Osteoblast (primary cell): ENCODE measurements around the gene PLPP4. TPM values are rescaled to one million over a fixed set of nuclear protein-coding genes. Genes with fewer than 3 reads are reported as not detected.
A peak's percentile ranks its signal among the peaks of the same experiment; 100 is the strongest.
"Not testable (repeated sequence)": the region's sequence is repeated elsewhere in the genome, so short reads cannot be mapped to it uniquely, and the experiment has no call there.

Source experiments
- DNase-seq: peaks from one replicate; pipeline ENCODE4 v3.0.0; 2011; ENCODE audit warnings: low spot score, mixed read lengths; ENCODE audit not compliant: insufficient read length; ENCODE audit errors: missing footprints
- H2AFZ ChIP-seq: 2 replicates; pipeline ENCODE4 v1.6.0; 2011; ENCODE audit warnings: mild to moderate bottlenecking, low read length
- H3K27ac ChIP-seq: 2 replicates; pipeline ENCODE4 v1.5.1; 2011; ENCODE audit warnings: mild to moderate bottlenecking, low read depth, low read length, moderate library complexity
- H3K27me3 ChIP-seq: 2 replicates; pipeline ENCODE4 v1.6.0; 2012; ENCODE audit warnings: mild to moderate bottlenecking, control low read depth, inconsistent platforms, low read length, moderate library complexity; ENCODE audit not compliant: insufficient read depth
- H3K36me3 ChIP-seq: 2 replicates; pipeline ENCODE4 v1.5.1; 2011; ENCODE audit warnings: mild to moderate bottlenecking, low read length, control low read depth, moderate library complexity; ENCODE audit not compliant: insufficient read depth
- H3K4me1 ChIP-seq: 2 replicates; pipeline ENCODE4 v1.5.1; 2011; ENCODE audit warnings: mild to moderate bottlenecking, low read length, control low read depth, moderate library complexity; ENCODE audit not compliant: insufficient read depth
- H3K4me2 ChIP-seq: 2 replicates; pipeline ENCODE4 v1.6.0; 2011; ENCODE audit warnings: mild to moderate bottlenecking, low read length; ENCODE audit not compliant: insufficient read depth
- H3K4me3 ChIP-seq: fragments of 200-600 bp; sonication (generic); 3 replicates; pipeline ENCODE4 v1.5.1; 2012; ENCODE audit warnings: mild to moderate bottlenecking, low read length, inconsistent platforms; ENCODE audit not compliant: insufficient read depth
- H3K79me2 ChIP-seq: 2 replicates; pipeline ENCODE4 v1.6.0; 2012; ENCODE audit warnings: mild to moderate bottlenecking, low read length, control low read depth, inconsistent platforms; ENCODE audit not compliant: insufficient read depth
- H3K9me3 ChIP-seq: 2 replicates; pipeline ENCODE4 v1.5.1; 2011; ENCODE audit warnings: low read depth, low read length, control low read depth
- H4K20me1 ChIP-seq: 2 replicates; pipeline ENCODE4 v1.6.0; 2012; ENCODE audit warnings: mild to moderate bottlenecking, low read length, control low read depth; ENCODE audit not compliant: insufficient read depth
- total RNA-seq: library from RNA; depleted of rRNA; stranded (reverse); fragments of >200 nt; gene quantifications from 2 replicates; pipeline ENCODE4 v1.2.3, GENCODE V29; 2012
- TF ChIP-seq, protein P1 (sequence below): IDR thresholded peaks from 2 replicates; pipeline ENCODE4 v1.5.1; 2011; ENCODE audit warnings: mild to moderate bottlenecking, low read depth, low read length, moderate library complexity; ENCODE audit errors: extremely low read depth

PLPP4 gene
- total RNA-seq, 1 donor: 8.0 TPM

DNA sequence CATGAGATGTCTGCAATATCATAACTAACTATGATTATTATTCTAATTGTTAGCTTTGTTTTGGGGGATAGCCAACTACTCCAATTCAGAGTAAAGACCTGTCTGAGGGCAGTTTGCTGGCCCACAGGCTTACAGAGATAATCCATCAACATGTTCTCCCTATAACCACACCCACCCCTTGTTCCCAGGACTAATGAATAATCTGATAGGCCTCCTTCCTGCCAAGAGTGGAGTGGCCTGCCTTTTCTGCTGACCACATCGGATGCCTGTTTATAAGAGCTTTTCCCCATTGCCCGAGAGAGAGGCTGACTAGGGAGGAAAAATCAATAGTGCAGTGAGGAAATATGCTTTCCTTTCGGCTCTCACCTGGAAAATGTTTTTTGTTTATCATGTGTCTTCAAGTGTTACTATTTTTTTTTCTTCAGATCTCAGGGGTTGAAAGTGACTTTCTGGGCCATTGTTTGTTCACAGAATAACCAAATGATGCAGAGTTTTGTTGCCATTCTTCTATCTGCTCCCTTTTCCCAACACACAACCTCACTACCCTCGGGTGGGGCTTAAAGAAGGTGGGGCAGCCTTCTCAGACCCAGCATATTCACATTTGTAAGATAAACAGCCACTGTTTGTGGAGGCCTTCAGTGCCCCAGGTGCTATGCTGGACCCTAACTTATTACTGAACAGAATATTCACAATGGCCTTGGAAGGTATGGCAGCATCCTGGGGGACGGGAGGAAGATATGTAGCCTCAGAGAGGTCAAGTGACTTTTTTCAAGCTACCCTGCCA is 38.4 kb downstream of the PLPP4 start:
- no peaks in the 10 kb centered on the region for H4K20me1 ChIP-seq
- H3K79me2 ChIP-seq: no peaks in the 10 kb centered on the region
- H3K4me2 ChIP-seq: no peak overlapping the region
- TF ChIP-seq, protein P1, sequence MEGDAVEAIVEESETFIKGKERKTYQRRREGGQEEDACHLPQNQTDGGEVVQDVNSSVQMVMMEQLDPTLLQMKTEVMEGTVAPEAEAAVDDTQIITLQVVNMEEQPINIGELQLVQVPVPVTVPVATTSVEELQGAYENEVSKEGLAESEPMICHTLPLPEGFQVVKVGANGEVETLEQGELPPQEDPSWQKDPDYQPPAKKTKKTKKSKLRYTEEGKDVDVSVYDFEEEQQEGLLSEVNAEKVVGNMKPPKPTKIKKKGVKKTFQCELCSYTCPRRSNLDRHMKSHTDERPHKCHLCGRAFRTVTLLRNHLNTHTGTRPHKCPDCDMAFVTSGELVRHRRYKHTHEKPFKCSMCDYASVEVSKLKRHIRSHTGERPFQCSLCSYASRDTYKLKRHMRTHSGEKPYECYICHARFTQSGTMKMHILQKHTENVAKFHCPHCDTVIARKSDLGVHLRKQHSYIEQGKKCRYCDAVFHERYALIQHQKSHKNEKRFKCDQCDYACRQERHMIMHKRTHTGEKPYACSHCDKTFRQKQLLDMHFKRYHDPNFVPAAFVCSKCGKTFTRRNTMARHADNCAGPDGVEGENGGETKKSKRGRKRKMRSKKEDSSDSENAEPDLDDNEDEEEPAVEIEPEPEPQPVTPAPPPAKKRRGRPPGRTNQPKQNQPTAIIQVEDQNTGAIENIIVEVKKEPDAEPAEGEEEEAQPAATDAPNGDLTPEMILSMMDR: no peak
- H3K36me3 ChIP-seq: no peaks in the 10 kb centered on the region
- H3K27ac ChIP-seq: no peak overlapping the region
- no peak overlapping the region for H3K4me3 ChIP-seq
- no peaks in the 10 kb centered on the region for H3K4me1 ChIP-seq
- H3K27me3 ChIP-seq: no peaks in the 10 kb centered on the region
- DNase-seq: no peak
- H3K9me3 ChIP-seq: no peaks in the 10 kb centered on the region
- no peak overlapping the region for H2AFZ ChIP-seq

DNA sequence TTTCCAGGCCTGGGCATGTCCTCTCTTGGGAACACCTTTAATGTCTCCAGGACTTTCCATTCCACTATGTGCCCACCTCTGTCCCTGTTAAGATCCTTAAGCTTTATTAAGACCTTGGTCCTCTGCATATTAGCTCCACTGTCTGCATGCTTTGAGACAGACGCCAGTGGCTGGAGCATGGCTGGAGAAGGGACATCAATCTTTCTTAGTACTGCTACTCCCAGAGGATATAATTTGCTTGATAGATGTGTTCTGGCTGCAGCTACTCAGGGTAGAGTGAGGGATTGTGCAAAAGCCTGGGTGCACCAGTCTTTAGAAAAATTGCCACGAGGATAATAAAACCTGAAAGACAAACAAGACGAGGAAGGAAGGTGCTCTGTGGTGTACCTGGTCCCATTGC is 42.9 kb downstream of the PLPP4 start:
- DNase-seq: no peak
- no peaks in the 10 kb centered on the region for H4K20me1 ChIP-seq
- H3K4me1 ChIP-seq: peaks cover 1% of the 10 kb centered on the region
- H3K27ac ChIP-seq: no peak overlapping the region
- no peaks in the 10 kb centered on the region for H3K27me3 ChIP-seq
- no peak overlapping the region for H2AFZ ChIP-seq
- H3K36me3 ChIP-seq: no peaks in the 10 kb centered on the region
- TF ChIP-seq, protein P1: no peak
- H3K4me2 ChIP-seq: no peak overlapping the region
- no peaks in the 10 kb centered on the region for H3K79me2 ChIP-seq
- no peak overlapping the region for H3K4me3 ChIP-seq
- H3K9me3 ChIP-seq: no peaks in the 10 kb centered on the region

DNA sequence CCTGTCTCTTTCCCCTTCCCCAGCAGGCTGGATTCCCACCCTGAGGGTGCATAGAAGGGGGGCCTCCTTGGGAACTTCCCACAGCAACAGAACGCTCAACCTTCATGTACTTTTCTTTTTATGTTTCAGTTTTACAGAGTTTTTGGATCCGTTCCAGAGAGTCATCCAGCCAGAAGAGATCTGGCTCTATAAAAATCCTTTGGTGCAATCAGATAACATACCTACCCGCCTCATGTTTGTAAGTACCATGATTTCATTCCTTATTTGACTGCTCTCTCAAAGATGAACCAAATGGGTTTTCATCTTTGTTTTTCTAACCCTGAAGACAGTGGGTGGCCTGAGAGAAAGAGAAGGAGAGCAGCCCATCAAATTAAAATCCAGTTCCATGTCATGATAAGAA is 46.7 kb downstream of the PLPP4 start:
- no peaks in the 10 kb centered on the region for H3K9me3 ChIP-seq
- DNase-seq: no peak
- TF ChIP-seq, protein P1: no peak
- H3K36me3 ChIP-seq: no peaks in the 10 kb centered on the region
- no peak overlapping the region for H3K27ac ChIP-seq
- peaks cover 19% of the 10 kb centered on the region for H3K4me1 ChIP-seq
- H3K4me2 ChIP-seq: no peak overlapping the region
- H3K4me3 ChIP-seq: no peak overlapping the region
- H3K27me3 ChIP-seq: no peaks in the 10 kb centered on the region
- no peaks in the 10 kb centered on the region for H3K79me2 ChIP-seq
- no peaks in the 10 kb centered on the region for H4K20me1 ChIP-seq
- H2AFZ ChIP-seq: no peak overlapping the region

DNA sequence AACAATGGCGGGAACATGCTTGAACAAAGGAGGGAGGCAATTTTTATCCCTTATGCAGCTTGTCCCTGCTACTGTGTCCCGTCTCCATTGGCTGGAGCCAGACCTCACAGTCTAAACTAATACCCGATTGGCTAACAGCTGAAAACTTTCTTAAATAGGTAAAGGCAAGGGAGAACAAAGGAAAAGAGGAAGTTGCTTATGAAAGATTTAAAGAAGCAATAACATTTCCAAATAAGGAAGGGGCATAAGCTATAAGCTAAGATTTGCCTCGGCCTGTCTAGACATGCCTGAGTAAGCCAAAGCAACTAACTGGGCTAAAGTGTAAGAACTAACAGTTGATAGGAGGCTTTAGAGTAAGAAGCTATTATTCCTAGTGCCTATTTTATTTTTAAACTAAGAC is 47.2 kb downstream of the PLPP4 start:
- H3K27ac ChIP-seq: peak overlapping the region; percentile 64
- not testable (repeated sequence) for H3K36me3 ChIP-seq, H3K27me3 ChIP-seq, DNase-seq, H3K9me3 ChIP-seq, H4K20me1 ChIP-seq, H3K4me3 ChIP-seq, H3K79me2 ChIP-seq, H3K4me2 ChIP-seq, H2AFZ ChIP-seq
- H3K4me1 ChIP-seq: peaks cover 23% of the 10 kb centered on the region
